Ishikawa (cell line): ENCODE data around the gene UBE2J1.

Experiments used
- CEBPB ChIP-seq: IDR thresholded peaks from 2 replicates; pipeline ENCODE4 v1.6.1; 2012
- CREB1 ChIP-seq: IDR thresholded peaks from 2 replicates; pipeline ENCODE4 v1.6.1; 2012; ENCODE audit warnings: low read depth
- EGR1 ChIP-seq: IDR thresholded peaks from 2 replicates; pipeline ENCODE4 v1.6.1; 2012
- EP300 ChIP-seq: IDR thresholded peaks from 2 replicates; pipeline ENCODE4 v1.6.1; 2012; ENCODE audit warnings: borderline replicate concordance
- FOXM1 ChIP-seq: IDR thresholded peaks from 2 replicates; pipeline ENCODE4 v1.6.1; 2012; ENCODE audit warnings: low read depth, borderline replicate concordance
- NFIC ChIP-seq: IDR thresholded peaks from 2 replicates; pipeline ENCODE4 v1.6.1; 2012
- RAD21 ChIP-seq: IDR thresholded peaks from 2 replicates; pipeline ENCODE4 v1.6.1; 2012; ENCODE audit warnings: low read depth
- TAF1 ChIP-seq: IDR thresholded peaks from 2 replicates; pipeline ENCODE4 v1.6.1; 2012; ENCODE audit warnings: low read depth, mild to moderate bottlenecking
- TCF12 ChIP-seq: IDR thresholded peaks from 2 replicates; pipeline ENCODE4 v1.6.1; 2012; ENCODE audit warnings: low read depth
- TEAD4 ChIP-seq: IDR thresholded peaks from 2 replicates; pipeline ENCODE4 v1.6.1; 2012
- YY1 ChIP-seq: IDR thresholded peaks from 2 replicates; pipeline ENCODE4 v1.6.1; 2012; ENCODE audit warnings: low read depth
- ZBTB7A ChIP-seq: IDR thresholded peaks from 2 replicates; pipeline ENCODE4 v1.6.1; 2012; ENCODE audit warnings: low read depth
- TF ChIP-seq, protein P1 (sequence below): IDR thresholded peaks from 2 replicates; pipeline ENCODE4 v1.6.1; 2012
- TF ChIP-seq, protein P2 (sequence below): IDR thresholded peaks from 2 replicates; pipeline ENCODE4 v1.6.1; 2012; ENCODE audit warnings: low read depth, mild to moderate bottlenecking
- TF ChIP-seq, protein P3 (sequence below): IDR thresholded peaks from 2 replicates; pipeline ENCODE4 v1.6.1; 2012

UBE2J1 gene

GRCh38 chr6:89359561-89359960 lies 7.0 kb upstream of the UBE2J1 start:
- TF ChIP-seq TAF1 = no peak
- no peak for TF ChIP-seq EP300
- TF ChIP-seq EGR1 = no peak
- TF ChIP-seq, protein P1, sequence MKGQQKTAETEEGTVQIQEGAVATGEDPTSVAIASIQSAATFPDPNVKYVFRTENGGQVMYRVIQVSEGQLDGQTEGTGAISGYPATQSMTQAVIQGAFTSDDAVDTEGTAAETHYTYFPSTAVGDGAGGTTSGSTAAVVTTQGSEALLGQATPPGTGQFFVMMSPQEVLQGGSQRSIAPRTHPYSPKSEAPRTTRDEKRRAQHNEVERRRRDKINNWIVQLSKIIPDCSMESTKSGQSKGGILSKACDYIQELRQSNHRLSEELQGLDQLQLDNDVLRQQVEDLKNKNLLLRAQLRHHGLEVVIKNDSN = no peak
- no peak for TF ChIP-seq RAD21
- TF ChIP-seq, protein P2, sequence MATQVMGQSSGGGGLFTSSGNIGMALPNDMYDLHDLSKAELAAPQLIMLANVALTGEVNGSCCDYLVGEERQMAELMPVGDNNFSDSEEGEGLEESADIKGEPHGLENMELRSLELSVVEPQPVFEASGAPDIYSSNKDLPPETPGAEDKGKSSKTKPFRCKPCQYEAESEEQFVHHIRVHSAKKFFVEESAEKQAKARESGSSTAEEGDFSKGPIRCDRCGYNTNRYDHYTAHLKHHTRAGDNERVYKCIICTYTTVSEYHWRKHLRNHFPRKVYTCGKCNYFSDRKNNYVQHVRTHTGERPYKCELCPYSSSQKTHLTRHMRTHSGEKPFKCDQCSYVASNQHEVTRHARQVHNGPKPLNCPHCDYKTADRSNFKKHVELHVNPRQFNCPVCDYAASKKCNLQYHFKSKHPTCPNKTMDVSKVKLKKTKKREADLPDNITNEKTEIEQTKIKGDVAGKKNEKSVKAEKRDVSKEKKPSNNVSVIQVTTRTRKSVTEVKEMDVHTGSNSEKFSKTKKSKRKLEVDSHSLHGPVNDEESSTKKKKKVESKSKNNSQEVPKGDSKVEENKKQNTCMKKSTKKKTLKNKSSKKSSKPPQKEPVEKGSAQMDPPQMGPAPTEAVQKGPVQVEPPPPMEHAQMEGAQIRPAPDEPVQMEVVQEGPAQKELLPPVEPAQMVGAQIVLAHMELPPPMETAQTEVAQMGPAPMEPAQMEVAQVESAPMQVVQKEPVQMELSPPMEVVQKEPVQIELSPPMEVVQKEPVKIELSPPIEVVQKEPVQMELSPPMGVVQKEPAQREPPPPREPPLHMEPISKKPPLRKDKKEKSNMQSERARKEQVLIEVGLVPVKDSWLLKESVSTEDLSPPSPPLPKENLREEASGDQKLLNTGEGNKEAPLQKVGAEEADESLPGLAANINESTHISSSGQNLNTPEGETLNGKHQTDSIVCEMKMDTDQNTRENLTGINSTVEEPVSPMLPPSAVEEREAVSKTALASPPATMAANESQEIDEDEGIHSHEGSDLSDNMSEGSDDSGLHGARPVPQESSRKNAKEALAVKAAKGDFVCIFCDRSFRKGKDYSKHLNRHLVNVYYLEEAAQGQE = no peak
- no peak for TF ChIP-seq CREB1
- TF ChIP-seq FOXM1 = no peak
- TF ChIP-seq ZBTB7A = no peak
- no peak for TF ChIP-seq TEAD4

DNA sequence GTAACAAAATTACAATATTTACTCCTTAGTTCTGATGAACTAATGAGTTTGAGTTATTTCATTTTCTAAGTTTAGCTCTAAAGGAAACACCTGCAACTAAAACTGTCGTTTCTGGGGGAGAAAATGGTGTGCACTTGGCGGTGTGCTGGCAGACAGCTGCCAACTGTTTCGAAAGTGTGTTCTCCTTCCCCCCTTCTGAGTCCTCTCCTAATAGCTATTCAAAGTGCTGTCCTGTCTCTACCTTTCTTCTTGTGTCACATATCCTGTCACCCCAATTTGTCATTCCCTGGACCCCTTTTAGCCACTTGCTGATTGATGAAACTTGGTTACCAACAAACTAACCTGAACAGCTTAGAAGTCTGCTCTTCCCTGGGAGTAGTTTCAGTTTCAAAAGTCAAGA lies 4.9 kb upstream of the UBE2J1 start:
- TF ChIP-seq TEAD4 (no peak), FOXM1 (no peak), YY1 (no peak)

DNA sequence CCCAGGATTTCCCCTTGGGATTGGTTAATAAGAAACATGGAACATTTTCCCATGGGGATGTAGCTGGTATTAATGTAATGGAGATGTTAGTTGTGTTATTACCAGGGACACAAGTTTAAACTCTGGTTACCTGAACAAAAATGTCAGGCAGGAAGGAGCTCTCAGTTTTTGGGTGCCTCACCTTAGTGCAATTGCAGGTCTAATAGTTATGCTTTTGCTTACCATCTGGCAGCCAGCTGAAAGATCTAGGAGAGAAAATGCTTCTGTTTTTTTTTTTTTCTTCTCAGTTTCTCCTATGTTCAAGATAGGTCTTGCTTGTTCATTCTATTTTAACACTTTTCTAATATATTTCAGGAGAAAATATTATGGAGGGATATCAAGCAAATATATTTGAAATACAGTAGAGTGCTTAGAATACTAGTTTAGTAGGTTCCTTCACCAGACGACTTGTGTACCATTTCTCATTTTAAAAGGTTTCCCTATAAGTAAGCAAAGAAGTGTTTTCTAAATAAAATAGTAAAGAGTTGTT lies 4.2 kb upstream of the UBE2J1 start:
- TF ChIP-seq CEBPB (no peak), CREB1 (no peak)

DNA sequence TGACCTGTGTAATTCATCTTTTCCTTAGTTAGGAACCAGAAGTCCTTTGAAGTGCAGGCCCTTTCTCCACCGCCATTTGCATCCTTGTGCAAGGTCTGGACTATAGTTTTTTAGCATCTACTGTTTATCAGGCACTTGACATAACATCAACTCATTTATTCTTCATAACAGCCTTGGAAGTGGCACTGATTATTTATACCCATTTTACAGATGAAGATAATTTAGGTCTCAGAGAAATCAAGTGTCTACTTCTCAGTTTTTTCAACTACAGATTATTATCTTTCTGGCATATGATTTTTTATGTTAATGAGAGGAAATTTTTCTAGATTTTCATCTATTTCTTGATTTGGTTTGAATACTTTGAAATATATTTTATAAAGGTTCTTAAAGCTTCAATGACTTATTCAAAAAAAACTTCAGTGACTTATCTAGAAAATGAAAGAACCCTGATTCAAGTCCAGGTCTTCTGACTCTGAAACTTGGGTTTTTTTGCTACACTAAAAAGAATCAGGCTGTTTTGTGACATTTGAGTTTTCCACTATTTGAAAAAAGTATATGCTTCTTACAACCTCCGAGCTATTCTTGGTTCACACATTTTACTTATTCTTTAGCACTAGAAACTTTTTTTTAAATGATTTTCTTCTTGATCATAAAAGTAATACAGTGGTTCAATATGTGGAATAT lies 3.1 kb upstream of the UBE2J1 start:
- no peak for TF ChIP-seq ZBTB7A
- TF ChIP-seq FOXM1 = no peak

GRCh38 chr6:89353702-89354392 lies 1.3 kb upstream of the UBE2J1 start:
- TF ChIP-seq FOXM1 (no peak), ZBTB7A (no peak), TEAD4 (no peak), TAF1 (no peak), NFIC (no peak), EP300 (no peak), RAD21 (no peak), EGR1 (no peak), CREB1 (no peak), YY1 (no peak)
- TF ChIP-seq, protein P2 = no peak
- TF ChIP-seq, protein P1 = no peak
- TF ChIP-seq, protein P3, sequence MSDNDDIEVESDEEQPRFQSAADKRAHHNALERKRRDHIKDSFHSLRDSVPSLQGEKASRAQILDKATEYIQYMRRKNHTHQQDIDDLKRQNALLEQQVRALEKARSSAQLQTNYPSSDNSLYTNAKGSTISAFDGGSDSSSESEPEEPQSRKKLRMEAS = no peak

DNA sequence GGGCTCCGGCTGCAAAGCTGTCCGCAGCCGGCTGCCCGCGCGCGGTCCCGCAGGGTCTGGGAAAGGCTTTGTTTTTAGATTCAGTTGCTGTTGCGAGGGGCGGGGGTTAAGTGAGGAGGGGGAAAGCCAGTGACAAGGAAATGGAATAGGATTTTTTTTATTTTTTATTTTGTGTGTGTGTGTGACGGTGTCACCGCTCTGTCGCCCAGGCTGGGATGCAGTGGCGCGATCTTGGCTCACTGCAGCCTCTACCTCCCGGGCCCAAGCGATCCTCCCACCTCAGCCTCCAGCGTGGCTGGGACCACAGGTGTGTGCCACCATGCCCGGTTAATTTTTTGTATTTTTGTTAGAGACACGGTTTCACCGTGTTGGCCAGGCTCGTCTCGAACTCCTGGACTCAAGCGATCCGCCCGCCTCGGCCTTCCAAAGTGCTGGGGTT lies 615 bp upstream of the UBE2J1 start:
- TF ChIP-seq CREB1 = no peak

DNA sequence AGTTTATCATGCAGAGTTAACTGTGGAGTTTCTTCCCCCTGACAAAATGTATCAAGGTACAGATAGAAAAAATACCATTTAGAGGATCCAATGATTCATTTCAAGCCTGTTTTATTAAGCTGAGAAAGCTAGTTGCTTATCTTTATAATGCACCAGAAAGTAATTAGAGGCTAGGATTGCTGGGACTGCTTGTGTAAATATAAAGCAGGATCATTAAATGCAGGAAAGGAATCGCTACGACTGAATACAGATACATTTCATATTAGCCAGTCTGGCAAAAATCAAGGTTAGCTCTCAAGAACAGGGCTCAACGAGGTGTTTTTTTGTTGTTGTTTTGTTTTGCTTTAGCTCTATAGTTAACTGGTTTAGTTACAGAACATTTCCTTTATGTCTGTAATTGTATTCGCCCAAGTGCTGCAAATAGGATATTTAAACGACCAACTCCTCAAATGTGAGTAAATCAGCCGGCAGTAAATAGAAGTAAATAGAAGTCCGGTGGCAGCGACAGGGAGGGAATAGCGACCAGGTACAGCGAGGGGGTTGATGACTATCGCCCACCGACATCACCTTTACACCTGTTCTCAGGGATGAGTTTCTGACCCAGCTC lies 748 bp downstream of the UBE2J1 start:
- TF ChIP-seq NFIC (no peak), TEAD4 (no peak), ZBTB7A (no peak), TCF12 (no peak), RAD21 (no peak), FOXM1 (no peak), EP300 (no peak), CEBPB (no peak), CREB1 (no peak), EGR1 (no peak), TAF1 (no peak)
- TF ChIP-seq, protein P3 = no peak
- TF ChIP-seq, protein P1 = no peak
- TF ChIP-seq, protein P2 = no peak
